Stomach (tissue), 9 donors: ENCODE data around the gene HNRNPM. TPM values are rescaled to one million over a fixed set of nuclear protein-coding genes. Genes with fewer than 3 reads are reported as not detected.
"Not testable (repeated sequence)": the region's sequence is repeated elsewhere in the genome, so short reads cannot be mapped to it uniquely, and the experiment has no call there.

Source experiments
- DNase-seq, 2 donors: peaks; one replicate each; pipeline versions ENCODE4 v3.0.0 to v3.0.0-alpha.2; 2013 to 2019
- H3K27ac ChIP-seq, 5 donors: fragments of 200-600 bp in 4 of 5; sonication (generic) in 4 of 5; one replicate each; pipeline ENCODE4 v1.5.1; 2013 to 2019; ENCODE audit warnings: mild to moderate bottlenecking in 1 of 5, moderate library complexity in 1 of 5
- H3K27me3 ChIP-seq, 3 donors: fragments of 200-600 bp; sonication (generic); one replicate each; pipeline ENCODE4 v1.5.1; 2017 to 2019; ENCODE audit warnings: mixed run types in 1 of 3
- H3K36me3 ChIP-seq, 4 donors: fragments of 200-600 bp; sonication (generic); 1 replicate in 3 of 4; 2 replicates in 1 of 4; pipeline ENCODE4 v1.5.1; 2016 to 2019
- H3K4me1 ChIP-seq, 4 donors: fragments of 200-600 bp; sonication (generic); one replicate each; pipeline ENCODE4 v1.5.1; 2016 to 2019
- H3K4me3 ChIP-seq, 4 donors: fragments of 200-600 bp; sonication (generic) in 3 of 4; one replicate each; pipeline ENCODE4 v1.5.1; 2016 to 2019; ENCODE audit warnings: mild to moderate bottlenecking in 1 of 4
- H3K9me3 ChIP-seq, 4 donors: fragments of 200-600 bp; sonication (generic); one replicate each; pipeline ENCODE4 v1.5.1; 2016 to 2019
- EP300 ChIP-seq: sonication (generic); formaldehyde crosslinking; IDR thresholded peaks from one replicate; pipeline ENCODE4 v1.6.1; 2017; ENCODE audit warnings: antibody characterized with exemption
- POLR2A ChIP-seq, 4 donors: fragments of 450-650 bp; IDR thresholded peaks; one replicate each; pipeline ENCODE4 v1.6.1; 2016; ENCODE audit warnings: antibody characterized with exemption in 4 of 4, control low read depth in 2 of 4, mild to moderate bottlenecking in 1 of 4, moderate library complexity in 1 of 4
- POLR2AphosphoS5 ChIP-seq, 3 donors: sonication (generic); formaldehyde crosslinking; IDR thresholded peaks; one replicate each; pipeline ENCODE4 v1.6.1; 2016; ENCODE audit warnings: antibody characterized with exemption in 3 of 3
- WGBS, 5 donors: extraction: QIAGEN DNeasy Blood & Tissue Kit in 3 of 5; methylation state at CpG; one replicate each; pipeline versions ENCODE4 v1.1.5 to v1.1.7; 2013 to 2018; 5-methylcytosine and 5-hydroxymethylcytosine counted together
- intact Hi-C: fragments of 100-400 bp; cut with DNase I; formaldehyde crosslinking; loops from one replicate; pipeline ENCODE4 v1.15.1; 2023; ENCODE audit warnings: low total_unique reads
- polyA plus RNA-seq, 3 donors: library from polyadenylated mRNA; stranded (reverse); fragments of 200-250 nt; gene quantifications; one replicate each; pipeline ENCODE4 v1.2.3, GENCODE V29; 2013
- total RNA-seq, 5 donors: library from RNA; depleted of rRNA; stranded (reverse); fragments of >200 nt; gene quantifications; one replicate each; pipeline versions ENCODE4 v1.1.0 to v1.2.3, GENCODE V29; 2014 to 2016
- TF ChIP-seq, protein P1 (sequence below), 7 experiments: fragments of 450-650 bp in 4 of 7; fragments of 200-600 bp in 3 of 7; sonication (generic) in 3 of 7; IDR thresholded peaks; one replicate each; pipeline ENCODE4 v1.5.1; 2016 to 2019; ENCODE audit warnings: antibody characterized with exemption in 7 of 7, control low read depth in 2 of 7, mild to moderate bottlenecking in 1 of 7
- donor health status: healthy with polysubstance abuse.
- donor health status: Bipolar disorder and iron deficiency.
- donor health status: healthy.

The HNRNPM gene
- total and polyA plus RNA-seq, 8 donors = 54.3 to 664 (median 98.3) TPM

DNA sequence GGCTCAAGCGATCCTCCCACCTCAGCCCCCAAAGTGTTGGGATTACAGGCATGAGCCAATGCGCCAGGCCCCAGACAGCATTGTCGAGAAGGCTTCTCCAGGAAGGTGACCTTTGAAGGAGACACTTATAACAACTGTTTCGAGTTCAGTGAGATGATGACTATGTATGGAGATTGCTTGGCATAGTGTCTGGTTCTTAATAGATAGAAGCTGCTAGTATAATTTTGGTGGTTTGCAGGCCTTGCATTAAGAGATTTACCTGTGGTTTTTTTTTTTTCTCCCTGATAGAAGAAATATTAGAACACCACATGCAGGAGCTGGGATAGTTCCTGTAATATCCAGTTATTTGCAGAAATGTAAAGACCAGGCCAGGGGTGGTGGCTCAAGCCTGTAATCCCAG is 28.0 kb upstream of the HNRNPM start:
- Histone ChIP-seq H3K4me3 (no peak overlapping the region), H3K27me3 (no peaks in the 10 kb centered on the region), H3K9me3 (no peaks in the 10 kb centered on the region), H3K4me1 (peaks cover 17 to 62% (median 29%) of the 10 kb centered on the region in 4 donors), H3K27ac (no peak overlapping the region), H3K36me3 (peaks cover 0 to 11% (median 4%) of the 10 kb centered on the region in 4 donors)
- intact Hi-C loops = no loop called here
- WGBS, 5 donors = 68 to 94% (median 76%) methylated on average over 4 of the region's 4 CpGs
- DNase-seq = no peak
- TF ChIP-seq EP300 (no peak), POLR2AphosphoS5 (IDR thresholded peaks at IDR 0.05) (no peak), POLR2A (IDR thresholded peaks at IDR 0.05) (no peak)
- TF ChIP-seq, protein P1, sequence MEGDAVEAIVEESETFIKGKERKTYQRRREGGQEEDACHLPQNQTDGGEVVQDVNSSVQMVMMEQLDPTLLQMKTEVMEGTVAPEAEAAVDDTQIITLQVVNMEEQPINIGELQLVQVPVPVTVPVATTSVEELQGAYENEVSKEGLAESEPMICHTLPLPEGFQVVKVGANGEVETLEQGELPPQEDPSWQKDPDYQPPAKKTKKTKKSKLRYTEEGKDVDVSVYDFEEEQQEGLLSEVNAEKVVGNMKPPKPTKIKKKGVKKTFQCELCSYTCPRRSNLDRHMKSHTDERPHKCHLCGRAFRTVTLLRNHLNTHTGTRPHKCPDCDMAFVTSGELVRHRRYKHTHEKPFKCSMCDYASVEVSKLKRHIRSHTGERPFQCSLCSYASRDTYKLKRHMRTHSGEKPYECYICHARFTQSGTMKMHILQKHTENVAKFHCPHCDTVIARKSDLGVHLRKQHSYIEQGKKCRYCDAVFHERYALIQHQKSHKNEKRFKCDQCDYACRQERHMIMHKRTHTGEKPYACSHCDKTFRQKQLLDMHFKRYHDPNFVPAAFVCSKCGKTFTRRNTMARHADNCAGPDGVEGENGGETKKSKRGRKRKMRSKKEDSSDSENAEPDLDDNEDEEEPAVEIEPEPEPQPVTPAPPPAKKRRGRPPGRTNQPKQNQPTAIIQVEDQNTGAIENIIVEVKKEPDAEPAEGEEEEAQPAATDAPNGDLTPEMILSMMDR (IDR thresholded peaks at IDR 0.05) = no peak

DNA sequence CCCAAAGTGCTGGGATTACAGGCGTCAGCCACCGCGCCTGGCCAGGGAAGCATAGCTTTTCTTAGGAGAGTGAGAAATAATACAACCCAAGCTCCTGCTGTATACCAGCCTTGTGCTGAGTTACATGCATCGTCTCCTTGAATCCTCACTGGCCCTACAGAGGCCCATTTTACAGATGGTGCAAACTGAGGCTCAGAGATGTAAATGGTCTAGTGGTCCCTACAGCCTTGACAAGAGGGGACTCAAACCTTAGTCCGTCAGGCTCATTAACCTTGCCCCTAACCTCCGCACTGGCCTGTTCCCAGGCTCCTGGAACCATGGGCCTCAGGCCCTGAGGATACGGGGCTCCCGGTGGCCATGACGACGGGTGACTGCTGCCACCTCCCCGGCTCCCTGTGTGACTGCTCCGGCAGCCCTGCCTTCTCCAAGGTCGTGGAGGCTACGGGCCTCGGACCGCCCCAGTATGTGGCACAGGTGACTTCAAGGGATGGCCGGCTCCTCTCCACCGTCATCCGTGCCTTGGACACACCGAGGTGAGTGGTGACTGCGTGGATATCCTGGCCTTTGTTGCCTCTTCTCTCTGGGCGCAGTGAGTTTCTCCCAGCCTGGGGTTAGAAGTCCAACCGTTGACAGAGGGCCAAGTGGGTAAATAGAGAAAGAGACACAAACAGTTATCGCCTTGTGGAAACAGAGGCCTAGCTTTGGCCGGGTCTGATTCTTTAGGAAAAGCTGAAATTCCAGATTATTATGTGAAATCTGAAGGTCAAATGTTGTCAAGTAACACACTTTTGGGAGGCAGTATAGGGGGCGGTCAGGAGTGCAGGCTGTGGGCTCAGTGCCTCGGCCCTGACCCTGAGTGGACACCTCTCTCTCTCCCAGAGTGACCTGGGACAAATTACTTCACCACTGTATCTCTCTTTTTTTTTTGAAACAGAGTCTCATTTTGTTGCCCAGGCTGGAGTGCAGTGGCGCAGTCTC is 23.0 kb upstream of the HNRNPM start:
- Histone ChIP-seq H3K4me3 (no peak overlapping the region), H3K36me3 (peaks cover 2 to 32% (median 20%) of the 10 kb centered on the region in 4 donors), H3K27me3 (no peaks in the 10 kb centered on the region), H3K4me1 (peaks cover 20 to 52% (median 22%) of the 10 kb centered on the region in 4 donors), H3K9me3 (no peaks in the 10 kb centered on the region), H3K27ac (peak overlapping the region; percentile 47 to 80 (median 64))
- TF ChIP-seq, protein P1 (IDR thresholded peaks at IDR 0.05) = no peak
- TF ChIP-seq EP300 = no peak
- intact Hi-C loops = no loop called here
- 49 to 80% (median 62%) methylated on average over 14 to 28 of the region's 28 CpGs for WGBS, 5 donors
- peak in 1 of 2 donors; percentile 51 for DNase-seq

DNA sequence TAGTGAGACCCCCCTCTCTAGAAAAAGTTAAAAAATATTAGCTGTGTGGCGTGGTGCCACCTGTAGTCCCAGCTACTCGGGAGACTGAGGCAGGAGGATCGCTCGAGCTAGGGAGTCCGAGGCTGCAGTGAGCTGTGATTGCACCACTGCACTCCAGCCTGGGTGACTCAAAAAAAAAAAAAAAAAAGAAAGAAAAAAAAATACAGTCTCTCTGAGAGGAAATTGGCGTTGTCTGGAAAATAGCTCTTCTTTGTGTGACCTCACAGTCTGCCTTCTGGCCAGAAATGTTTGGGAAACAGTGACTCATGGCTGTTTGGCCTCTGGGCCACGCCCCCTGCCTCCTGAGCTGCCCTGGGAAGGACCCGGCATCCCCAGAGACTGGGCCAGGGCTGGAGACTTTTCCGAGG is 21.0 kb upstream of the HNRNPM start:
- H3K27me3 ChIP-seq = no peaks in the 10 kb centered on the region
- intact Hi-C loops = no loop called here
- TF ChIP-seq POLR2AphosphoS5 (IDR thresholded peaks at IDR 0.05) (peak; percentile 61 to 87 (median 73)), EP300 (no peak)
- TF ChIP-seq, protein P1 (IDR thresholded peaks at IDR 0.05) = no peak
- peak overlapping the region; percentile 64 to 84 (median 77) for H3K27ac ChIP-seq
- WGBS, 5 donors = 27 to 49% (median 43%) methylated on average over 9 of the region's 9 CpGs
- no peak overlapping the region for H3K4me3 ChIP-seq
- H3K9me3 ChIP-seq = no peaks in the 10 kb centered on the region
- H3K4me1 ChIP-seq = peaks cover 18 to 34% (median 21%) of the 10 kb centered on the region in 4 donors
- peak; percentile 89 to 94 for DNase-seq
- H3K36me3 ChIP-seq = peaks cover 5 to 45% (median 28%) of the 10 kb centered on the region in 4 donors

DNA sequence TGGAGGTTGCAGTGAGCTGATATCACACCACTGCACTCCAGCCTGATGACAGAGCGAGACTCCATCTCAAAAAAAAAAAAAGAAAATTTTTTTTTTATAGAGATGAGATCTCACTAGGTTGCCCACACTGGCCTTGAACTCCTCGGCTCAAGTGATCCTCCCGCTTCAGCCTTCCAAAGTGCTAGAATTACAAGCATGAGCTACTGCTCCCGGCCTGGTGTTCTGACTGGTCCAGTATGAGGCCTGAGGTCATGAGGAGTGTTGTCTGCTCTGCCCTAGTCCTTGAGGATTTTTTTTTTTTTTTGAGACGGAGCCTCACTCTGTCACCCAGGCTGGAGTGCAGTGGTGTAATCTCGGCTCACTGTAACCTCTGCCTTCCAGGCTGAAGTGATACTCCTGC is 19.4 kb upstream of the HNRNPM start:
- DNase-seq, H3K4me3 ChIP-seq, H3K27me3 ChIP-seq, H3K9me3 ChIP-seq, H3K27ac ChIP-seq, intact Hi-C loops: not testable (repeated sequence)
- WGBS, 5 donors = 92 to 96% (median 94%) methylated on average over 6 of the region's 6 CpGs
- H3K36me3 ChIP-seq = peaks cover 5 to 52% (median 39%) of the 10 kb centered on the region in 4 donors
- peaks cover 18 to 34% (median 21%) of the 10 kb centered on the region in 4 donors for H3K4me1 ChIP-seq

DNA sequence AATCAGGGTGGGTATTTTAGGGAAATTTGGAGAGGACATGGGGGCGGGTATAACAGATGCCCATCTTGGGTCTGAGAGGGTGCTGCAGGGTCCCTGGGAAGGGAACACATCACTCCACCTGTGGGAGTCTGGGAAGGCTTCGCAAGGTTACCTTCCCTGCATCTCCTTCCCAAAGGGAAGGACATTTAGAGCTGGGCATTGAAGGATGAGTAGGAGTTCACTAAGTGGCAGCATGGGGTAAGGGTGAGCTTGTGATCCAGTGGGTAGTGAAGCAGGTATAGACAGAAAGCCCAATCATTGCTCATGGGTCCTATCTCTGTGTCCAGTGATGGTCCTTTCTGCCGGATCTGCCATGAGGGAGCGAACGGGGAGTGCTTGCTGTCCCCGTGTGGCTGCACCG is 18.5 kb upstream of the HNRNPM start:
- no peak for TF ChIP-seq EP300
- TF ChIP-seq POLR2A (IDR thresholded peaks at IDR 0.05) = no peak
- TF ChIP-seq POLR2AphosphoS5 (IDR thresholded peaks at IDR 0.05) = no peak
- TF ChIP-seq, protein P1 (IDR thresholded peaks at IDR 0.05) = no peak
- H3K9me3 ChIP-seq = no peaks in the 10 kb centered on the region
- intact Hi-C loops = no loop called here
- H3K27ac ChIP-seq = no peak overlapping the region
- no peak overlapping the region for H3K4me3 ChIP-seq
- peaks cover 18 to 34% (median 21%) of the 10 kb centered on the region in 4 donors for H3K4me1 ChIP-seq
- WGBS, 5 donors = 94 to 98% (median 96%) methylated on average over 7 of the region's 7 CpGs
- no peak for DNase-seq
- no peaks in the 10 kb centered on the region for H3K27me3 ChIP-seq
- H3K36me3 ChIP-seq = peaks cover 5 to 61% (median 48%) of the 10 kb centered on the region in 4 donors
